Stimulated activated CD8-positive, alpha-beta memory T cell treated with anti-CD3 and anti-CD28 coated beads, Interleukin-15, amount 100 ng/mL, for 24 hours (primary cell): ENCODE measurements around the gene COL4A6.

Experiments
- DNase-seq: peaks from one replicate; pipeline ENCODE4 v3.0.0-alpha.2; 2020; ENCODE audit warnings: low read depth

The COL4A6 gene

DNA sequence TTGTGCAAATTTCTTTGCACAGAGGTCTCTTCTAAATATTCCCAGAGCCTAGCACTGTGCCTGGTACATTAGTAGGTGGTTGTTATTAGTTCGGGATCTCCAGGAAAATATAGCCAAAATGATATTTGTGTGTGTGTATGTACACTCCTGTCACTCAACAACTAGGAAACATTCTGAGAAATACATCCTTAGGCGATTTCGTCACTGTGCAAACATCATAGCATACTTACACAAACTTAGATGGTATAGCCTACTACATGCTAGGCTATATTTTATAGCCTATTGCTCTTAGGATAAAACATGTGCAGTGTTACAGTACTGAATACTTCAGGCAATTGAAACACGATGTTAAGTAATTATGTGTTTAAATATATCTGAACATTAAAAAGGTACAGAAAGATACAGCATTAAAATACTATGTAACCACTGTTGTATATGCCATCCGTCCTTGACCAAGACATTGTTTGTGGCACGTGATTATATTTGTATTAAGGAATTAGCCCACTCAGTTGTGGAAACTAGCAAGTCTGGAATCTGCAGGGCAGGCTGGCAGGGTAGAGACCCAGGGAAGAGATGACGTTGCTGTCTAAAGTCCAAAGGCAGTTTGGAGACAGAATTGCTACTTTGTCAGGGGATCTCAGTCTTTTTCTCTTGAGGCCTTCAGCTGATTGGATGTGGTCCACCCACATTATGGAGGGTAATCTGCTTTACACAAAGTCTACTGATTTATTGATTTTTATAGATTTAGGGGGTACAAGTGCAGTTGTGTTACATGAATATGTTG, 106.9 kb downstream of the COL4A6 start:
- DNase-seq = no peak

DNA sequence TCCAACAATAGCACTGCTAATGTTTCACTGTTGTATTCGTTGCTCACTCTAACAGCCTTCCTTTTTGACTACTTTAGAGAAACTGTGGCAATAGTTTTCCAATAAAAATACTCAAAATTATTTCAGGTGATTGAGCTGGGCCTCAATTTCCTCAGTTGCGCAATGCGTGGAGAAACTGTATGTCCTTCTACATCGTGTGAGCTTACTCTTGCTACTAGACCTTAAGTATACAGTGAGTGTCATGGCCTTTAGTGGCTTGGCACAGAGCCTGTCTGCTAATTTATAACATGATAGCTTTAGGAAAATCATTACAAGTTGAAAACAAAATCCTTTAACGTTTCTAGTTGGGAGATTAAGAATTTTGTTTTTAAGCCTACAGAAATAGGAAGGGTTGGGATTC, 114.5 kb downstream of the COL4A6 start:
- DNase-seq = no peak

DNA sequence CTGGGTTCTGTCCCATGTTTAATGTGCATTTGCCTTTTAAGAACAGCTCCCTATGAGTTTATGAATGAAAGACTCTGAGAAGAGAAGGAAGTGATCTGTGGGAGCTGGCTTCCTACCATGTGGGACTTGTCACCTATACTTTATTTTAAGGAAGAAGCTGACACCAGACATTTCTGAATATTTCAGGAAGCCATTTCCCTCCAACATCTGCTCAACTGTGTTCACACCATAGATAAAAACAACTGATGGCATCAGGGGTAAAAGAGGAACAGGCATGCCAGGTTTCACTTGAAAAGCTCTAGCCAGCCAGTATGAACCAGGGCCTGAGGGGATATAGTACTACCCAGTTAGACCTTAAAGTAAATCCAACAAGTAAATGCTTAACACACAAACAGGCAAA, 116.0 kb downstream of the COL4A6 start:
- DNase-seq = no peak

DNA sequence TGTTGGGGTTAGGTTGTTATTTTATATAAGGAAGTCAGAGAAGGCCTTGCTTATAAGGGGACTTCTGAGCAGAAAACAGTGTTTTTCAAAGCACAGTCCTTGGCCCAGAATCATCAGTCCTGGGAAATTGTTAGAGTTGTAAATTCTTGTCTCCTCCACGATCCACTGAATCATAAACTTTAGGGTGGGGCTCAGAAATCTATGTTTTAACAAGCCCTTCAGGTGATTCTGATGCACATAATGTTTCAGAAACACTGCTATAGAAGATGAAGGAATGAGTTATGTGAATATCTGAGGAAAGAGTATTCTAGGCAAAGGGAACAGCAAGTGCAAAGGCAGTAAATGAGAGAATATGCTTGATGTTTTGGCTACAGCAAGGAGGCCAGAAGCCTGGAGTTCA, 121.8 kb downstream of the COL4A6 start:
- no peak for DNase-seq

DNA sequence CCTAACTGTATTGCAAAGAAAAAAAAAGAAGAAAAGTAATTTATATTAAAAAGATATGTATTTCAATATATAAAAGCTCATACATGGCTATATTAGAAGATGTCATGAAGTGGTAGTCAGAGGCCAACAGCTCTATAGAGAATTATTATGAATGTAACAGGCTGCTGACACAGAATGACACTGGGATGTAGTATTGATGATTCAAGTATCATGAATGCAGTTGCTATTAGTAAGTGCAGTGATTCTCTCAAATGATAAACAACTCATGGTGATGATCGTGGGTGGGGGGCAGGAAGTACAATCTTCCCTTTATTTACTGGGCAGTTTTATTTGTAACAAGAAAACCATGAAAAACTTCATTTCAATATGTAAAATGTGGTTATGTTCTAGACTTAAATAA, 124.6 kb downstream of the COL4A6 start:
- DNase-seq = no peak

DNA sequence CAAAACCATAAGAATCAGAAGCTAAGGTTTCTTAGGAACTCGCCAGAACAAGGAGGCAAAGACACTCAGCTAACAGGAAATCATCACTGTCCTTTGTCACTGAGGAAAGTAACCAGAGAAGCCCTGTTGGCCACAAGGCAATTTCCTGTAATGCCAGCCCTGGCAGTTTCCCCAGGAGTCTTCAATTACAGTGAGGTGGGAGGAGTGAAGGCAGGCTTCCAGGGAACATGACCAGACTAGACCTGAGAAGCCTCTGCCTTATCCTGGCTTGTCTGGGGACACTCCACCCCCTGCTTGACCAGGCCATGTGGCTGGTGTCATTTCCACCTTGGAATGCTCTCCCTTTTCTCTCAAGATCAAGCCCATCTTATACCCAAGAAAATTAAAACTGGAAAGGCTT, 125.3 kb downstream of the COL4A6 start:
- no peak for DNase-seq

DNA sequence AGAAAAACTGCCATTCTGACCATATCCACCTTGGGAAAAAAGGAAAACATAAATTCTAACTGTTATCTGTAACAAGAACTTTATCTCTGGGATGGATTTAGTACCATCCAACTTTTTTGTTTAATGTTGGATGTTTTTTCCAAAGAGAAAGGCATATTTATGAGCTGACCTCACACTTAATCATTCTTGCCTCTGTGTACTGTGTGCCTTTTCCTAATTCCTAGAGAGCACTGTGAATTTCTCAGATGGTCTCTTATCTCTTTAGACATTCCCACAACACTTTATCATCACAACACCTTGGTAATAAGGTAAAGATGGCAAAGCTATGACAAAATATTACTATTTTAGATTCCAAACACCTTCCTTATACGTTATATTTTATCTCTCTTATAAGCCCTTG, 126.2 kb downstream of the COL4A6 start:
- DNase-seq = no peak

DNA sequence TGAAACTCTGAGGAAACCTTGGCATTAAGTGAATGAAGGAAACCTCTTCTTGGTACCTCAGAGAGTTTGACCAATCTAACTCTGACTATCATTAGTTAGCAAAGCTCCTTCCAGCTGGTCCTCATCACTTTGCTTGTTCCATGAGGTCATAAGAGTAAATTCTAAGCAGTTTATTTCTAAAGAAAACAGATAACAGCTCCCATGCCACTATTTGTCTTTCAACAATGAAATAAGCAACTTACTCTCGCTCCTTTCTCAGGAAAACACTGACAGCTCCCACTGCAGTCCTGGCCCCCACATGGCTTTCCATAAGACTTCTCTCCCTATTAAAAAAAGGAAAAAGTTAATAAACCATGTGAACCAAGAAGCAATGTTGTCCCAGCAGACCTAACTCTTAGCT, 127.7 kb downstream of the COL4A6 start:
- no peak for DNase-seq

DNA sequence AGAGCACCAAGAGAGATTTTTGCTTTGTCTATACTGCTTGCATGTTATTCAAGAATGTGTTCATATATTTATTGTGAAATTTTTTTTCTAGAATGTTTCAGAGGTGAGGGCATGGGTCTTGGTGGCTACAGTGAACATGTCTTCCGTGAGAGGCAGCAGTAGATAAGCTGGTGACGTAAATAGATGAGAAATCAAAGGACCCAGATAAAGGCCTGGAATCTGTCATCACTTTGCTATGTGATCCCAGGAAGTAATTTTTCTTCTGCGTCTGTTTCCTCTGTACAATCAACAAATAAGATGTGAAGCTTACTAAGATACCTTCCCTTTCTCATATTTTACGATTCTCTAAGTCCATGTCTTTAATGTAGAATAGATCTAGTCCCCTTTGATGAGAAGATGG, 129.1 kb downstream of the COL4A6 start:
- no peak for DNase-seq

DNA sequence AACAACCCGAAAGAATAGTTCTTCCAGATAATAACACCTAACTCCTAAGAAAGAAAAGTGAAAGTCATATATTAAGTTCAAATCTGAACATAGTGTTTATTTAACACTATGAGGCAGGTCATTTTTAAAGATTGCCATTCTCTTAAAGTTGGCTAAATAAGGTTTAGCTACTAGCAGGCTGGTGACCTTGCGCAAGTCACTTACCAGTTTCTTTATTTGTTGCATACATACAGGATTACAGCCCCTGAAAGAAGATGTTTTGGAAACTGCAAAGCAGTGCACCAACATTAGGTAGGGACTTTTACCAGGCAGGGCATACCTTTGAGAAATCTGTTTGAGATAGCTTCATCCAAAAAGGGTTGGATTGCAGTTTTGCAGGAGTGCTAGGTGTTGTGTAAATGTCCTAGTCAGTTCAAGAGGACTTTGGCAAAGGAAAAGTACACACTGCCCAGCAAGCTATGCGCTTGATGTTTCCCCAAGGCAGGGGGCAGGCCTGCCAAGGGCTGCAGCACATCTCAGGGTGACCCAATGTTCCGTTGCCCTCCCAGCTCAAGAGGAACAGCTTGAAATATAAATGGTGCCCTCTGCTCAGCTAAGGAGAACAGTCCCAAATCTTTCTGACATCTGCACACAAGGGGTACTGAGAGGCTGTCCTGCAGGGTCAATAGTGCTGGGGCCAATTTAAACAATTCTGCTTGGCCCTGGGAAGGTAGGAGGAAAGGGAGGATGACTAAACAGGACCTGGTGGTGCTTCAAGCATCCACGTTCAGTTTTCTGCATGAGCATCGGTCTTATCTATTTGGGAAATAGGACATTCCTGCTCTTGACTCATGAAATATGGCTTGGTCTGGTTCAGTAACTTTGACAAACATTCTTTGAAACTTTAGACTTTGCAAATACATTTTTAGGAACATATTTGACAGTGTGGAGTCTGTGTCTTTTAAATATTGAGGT, 130.8 kb downstream of the COL4A6 start:
- DNase-seq = no peak

DNA sequence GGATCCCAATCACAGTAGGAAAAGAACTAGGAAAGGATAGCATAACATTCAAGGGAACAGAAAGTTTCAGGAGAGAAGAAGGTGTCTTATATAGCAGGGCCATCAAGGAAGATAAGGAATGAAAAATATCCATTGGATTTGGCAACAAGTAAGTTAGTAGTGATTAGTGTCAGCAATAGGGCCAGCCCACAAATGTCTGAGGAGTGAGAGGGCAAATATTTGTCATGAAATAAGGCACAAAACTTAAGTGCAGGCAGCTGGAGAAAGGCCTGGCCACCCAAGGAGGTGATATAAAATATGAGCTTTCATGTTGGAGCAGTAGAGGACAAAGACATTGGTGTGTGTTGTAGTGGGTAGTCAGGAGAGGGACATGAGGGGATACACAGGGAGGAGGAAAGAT, 132.1 kb downstream of the COL4A6 start:
- no peak for DNase-seq

DNA sequence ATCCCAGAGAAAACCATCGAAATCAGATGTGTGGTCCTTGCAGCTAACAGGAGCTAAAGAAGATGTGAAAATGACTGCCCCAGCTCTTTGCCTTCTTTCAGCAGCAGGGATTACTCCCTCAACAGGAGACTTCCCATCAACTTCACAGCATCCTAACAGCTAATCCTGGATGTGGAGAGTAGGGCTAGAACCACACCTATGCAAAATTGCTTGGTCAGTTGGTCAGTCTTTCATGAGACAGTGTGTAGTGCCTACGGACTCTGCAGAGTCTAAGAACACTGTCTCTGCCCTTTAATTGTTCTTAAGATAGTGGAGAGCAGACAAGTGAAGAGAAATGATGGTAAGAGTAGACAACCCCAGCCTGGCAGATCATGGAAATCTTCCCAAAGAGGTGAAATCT, 133.5 kb downstream of the COL4A6 start:
- no peak for DNase-seq

DNA sequence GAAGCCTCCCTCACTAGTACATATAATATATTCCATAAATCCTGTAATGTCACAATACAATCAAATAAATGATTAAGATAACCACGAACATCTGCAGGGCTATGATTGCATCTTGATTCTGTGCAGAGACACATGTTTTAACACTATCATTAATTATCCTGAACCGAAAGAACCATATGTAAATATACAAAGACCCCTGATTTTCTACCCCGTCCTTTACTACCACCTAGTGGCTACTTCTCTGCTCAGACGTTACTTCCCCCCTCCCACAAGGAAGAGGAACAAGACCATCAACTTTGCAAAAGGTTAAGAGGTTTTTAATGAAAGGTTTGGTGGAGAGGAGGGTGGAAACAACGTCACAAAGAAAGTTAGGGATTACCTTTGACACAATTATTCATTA, 134.0 kb downstream of the COL4A6 start:
- DNase-seq = no peak

DNA sequence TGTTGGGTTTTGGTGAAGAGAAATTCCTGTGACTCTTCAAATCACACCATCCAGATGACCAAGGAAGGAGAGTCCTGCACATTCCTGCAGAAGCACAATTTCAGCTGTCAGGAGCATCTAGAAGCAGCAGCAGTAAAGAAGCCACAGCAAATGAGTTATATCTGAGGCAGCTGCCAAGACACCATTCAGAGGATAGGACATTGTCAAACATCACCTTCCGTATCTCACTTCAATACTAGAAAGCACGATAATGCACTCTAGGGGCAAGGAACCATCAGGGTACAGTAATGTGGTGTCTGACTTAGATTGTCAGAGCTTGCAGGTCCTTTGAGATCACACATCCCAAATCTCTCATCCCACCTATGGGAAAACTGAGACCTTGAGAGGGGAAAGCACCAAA, 134.5 kb downstream of the COL4A6 start:
- DNase-seq = no peak

DNA sequence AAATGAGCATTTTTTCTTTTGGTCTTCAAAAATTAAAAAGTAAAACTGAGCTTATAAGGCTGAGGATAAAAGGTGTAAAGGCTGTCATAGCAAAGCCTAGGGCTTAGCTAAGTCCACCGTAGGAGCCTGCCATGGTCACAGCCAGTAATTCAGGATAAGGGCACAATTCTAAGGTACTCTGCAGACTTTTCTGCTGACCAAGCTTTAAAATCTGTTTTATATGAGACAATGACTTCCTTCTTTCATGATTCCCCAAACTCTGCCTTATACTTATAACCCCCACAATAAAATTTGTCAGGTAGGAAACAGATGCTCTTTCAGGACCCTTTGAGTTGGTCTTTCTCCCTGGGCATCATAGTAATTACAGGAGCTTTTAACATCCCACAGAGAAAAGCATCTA, 138.5 kb downstream of the COL4A6 start:
- DNase-seq = no peak

DNA sequence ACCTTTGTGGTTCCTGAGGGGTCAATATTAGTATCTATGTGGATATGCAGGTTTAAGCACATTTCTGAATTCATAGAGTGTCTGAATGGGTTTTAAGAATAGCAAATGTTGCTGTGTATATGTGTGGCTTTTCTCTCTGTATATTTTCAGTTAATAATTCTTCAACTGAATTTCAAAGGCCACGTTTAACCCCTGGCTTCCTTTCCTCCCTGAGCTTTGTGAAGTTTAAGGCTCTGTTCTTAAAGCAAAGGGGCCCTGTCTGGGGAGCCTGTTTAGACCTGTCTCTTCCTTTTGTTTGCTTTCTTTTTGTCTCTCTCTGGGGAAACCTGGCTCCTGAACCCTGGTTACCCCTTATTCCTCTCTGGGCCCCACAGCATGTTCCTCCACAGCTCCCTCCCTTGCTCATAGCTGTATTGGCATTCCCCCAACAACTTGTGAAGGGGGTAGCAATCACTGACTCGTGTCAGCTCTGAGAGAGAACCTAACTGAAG, 139.1 kb downstream of the COL4A6 start:
- no peak for DNase-seq

DNA sequence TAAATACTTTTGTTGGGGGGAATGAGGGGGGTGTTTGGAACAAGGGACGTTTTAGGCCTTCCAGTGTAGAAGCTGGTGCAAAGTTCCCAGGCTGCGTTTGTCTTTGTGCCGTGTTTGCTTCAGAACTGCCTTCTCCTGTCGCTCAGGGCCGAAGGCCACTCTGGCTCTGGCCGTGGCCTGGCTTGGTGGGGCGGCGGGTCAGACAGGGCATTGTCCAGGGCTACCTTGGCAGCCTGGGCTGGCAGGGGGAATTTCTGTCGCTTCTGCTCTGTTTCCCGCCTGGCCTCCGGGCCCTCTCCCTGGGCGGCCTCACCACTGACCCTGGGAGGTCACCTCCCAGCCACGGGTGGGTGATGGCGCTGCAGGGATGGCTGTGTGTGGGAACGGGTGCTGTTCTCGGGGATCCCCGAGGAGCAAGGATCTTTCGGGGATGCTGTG, 140.0 kb downstream of the COL4A6 start:
- no peak for DNase-seq

DNA sequence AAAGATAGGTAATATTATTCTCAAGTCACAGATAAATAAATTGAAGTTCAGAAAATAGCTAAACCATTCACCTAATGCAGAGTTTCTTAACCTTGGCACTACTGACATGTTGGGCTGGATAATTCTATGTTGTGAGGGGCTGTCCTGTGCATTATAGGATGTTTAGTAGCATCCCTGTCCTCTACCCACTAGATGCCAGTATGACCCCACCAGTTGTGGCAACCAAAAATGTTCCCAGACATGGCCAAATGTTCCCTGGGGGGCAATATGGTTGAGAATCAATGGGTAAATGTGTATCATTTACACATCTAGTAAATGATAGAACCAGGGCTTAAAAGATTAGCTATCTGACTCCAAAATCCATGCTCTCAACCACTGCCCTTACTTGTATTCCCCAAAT, 140.9 kb downstream of the COL4A6 start:
- DNase-seq = no peak

DNA sequence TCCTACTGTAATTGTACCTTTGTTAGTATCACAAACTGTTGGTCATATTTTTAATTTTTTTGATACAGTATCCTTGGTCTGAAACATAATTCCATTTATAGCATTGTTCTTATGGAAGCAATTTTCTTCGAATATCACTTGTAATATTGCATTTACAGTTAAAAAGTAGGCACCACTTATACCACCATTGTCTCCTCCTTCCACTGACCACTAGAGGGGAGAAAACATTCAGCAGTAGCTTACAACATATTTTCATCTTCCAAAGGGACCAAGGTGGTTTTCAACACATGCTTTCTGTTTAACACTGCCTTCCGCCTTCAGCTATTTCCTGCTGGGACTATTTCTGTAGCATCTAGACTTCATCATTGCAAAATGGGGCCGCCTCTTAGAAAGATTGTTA, 146.2 kb downstream of the COL4A6 start:
- no peak for DNase-seq

DNA sequence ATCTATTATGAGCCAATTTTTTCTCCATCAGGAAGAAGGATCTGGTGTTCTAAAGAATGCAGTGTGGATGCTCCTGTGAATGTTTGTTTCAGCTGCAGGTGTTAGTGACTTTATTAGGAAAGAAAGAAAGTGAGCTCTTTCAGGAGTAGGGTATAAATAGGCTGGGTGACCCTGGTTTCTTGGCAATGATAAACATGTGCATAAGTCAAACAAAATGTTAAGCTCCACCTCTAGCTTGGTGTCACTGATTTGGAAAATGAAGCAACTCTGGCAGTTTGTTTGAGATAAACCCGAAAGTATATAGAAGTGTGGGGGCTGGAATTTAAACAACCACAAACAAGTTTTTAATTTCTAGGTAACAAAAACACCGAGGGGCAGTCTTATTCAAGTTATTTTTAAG, 152.3 kb downstream of the COL4A6 start:
- no peak for DNase-seq

DNA sequence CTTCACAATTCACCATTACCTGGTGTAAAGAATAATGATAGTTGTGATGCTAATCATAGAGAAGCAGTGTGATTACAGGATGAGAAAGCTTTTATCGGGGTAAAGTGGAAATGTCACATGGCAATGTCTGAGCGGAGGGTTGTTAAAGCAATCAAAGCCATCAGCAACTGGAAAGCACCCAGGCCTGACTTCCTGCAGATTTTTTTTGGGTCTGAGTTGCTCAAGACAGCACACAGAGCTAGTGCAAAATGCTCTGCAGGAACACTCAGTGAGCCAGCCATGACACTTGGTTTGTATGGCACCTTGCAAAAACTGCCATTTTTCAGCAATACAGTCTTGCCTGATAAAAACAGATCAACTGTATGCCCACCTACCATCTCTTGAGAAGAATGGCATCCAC, 152.9 kb downstream of the COL4A6 start:
- no peak for DNase-seq

DNA sequence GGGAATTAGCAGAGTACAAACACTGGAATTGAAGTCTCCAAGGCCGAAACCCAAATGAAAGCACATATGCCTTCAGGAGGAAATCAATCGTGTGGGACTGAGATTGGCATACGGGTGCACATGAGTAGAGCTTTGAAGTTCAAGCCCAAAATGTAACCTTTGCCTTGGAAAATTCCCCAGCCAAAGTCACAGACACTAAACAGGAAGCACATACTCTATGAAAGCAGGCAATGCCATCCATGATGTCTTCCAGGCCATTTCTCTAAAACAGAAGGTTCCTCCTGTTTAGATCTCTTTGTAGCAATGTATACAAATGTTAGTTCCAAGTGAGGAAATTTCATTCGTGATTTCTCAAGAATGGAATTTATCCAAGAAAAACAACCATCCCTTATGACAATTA, 162.5 kb downstream of the COL4A6 start:
- DNase-seq = no peak

DNA sequence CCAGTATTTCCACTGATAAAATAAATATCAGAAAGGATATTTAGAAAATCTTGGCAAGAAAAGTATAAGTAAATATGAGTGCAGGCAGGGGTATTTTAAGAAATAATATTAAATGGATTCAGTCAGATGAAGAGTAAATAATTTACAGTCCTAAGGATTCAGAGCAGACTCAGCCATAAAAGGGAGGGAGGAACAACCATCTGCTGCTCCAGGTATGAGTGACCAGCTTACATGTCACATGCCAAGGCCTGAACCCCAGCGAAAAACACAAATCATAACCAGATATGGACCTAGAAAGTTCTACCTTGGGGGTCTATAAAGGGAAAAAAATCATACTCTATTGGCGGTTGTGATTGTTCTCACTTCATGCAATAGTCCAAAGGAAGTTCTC, 166.8 kb downstream of the COL4A6 start:
- DNase-seq = no peak
